NCI-H2227 treated with DMSO at 0.1 percent for 48 hours (cell line): ENCODE data around the gene GRPR.

Experiments
- DNase-seq: peaks from one replicate; lab custom pipeline; 2025; lab: John Stamatoyannopoulos, UW

GRPR gene

DNA sequence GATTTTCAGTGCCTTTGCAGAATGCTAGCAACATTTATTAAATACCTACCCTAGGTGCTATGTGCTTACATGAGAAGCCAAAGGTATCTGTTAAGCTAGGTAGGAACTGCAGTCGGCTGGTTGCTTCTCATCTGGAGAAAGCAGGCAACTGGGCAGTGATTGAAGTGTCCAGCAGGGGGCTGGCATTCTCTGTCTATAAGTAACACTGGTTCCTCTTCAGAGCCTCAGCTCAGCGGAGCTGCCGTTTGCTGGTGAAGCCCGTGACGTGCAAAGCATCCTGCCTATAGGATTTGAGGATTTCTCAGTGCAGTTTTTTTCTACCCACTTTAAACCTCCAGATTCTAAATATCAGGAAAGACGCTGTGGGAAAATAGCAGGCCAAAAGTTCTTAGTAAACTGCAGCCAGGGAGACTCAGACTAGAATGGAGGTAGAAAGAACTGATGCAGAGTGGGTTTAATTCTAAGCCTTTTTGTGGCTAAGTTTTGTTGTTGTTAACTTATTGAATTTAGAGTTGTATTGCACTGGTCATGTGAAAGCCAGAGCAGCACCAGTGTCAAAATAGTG lies at the start of gene GRPR:
Gene GRPR, plus strand, starts transcription at position 344 of the 565 bp plus-strand sequence. CDS start 389 bp downstream, outside the sequence.
- peak; percentile 79 for DNase-seq

DNA sequence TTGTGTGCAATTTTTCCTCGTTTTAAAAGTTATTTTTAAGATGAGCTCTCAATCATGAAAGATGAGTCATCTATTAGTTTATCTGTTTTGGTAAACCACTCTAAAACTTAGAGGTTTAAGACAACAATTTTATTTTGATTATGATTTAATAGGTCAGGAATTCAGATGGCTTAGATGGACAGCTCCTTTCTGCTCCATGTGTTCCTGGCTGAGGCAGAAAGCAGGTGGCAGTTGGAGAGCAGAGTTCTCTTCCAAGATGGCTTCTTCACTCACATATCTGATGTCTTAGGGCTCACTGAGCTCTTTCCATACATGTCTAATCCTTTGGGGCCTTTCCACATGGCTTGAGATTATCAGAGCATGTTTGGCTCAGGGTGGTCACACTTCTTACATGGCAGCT lies 48.3 kb upstream of the GRPR start:
- no peak for DNase-seq

DNA sequence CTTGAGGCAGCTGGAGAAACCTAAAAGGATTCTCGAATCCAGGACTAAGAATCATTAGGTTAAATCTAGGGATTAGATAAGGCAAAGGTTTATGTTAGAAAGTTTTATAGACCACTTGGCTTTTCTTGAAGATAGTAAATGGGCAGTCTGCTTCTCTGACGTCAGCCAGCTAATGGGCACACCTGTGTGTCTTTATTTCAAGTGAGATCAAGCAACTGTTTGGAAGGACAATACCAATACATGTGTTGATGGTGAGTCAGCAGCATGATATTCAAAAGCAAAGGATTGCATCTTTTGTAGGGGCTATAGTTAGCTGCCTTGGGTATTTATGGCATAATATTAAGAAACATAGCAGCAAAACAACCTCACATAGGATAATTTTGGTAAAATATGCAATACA lies 46.5 kb upstream of the GRPR start:
- DNase-seq: no peak

DNA sequence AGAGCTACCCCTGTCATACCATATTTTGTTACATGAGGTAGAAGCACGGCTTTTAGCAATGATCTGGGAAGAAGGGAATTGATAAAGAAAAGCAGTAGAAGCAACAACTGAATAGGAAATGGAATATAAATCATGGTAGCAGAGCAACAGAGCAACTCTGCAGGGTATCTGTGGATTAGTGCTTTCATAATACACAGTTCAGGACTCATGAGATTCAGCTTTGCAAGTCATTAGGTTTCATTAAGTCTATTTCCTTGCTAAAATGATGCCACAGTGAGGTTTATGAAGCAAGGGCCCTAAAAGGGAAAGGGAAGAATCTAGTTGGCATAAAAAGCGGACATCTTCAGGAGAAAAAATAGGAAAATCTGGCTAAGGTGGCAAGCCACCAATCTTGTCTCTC lies 45.6 kb upstream of the GRPR start:
- DNase-seq: no peak

DNA sequence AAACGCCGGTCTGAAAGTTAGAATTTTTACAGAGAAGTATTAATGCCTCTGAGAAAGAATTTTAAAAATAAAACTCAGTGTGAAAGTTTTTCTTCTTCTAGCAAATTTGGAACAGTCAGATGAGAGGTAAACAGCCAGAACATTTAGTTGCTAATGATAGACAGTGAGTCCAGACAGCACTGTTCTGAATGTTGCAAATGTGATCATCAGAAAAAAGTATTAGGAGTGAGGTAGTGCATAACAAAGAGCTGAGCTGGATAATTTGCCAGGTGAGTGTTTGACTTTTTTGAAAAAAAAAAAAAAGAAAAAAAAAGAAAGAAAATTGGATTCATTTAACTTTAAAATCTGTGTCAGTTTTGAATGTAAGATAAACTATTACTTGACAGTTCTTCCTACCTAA lies 42.0 kb upstream of the GRPR start:
- no peak for DNase-seq

DNA sequence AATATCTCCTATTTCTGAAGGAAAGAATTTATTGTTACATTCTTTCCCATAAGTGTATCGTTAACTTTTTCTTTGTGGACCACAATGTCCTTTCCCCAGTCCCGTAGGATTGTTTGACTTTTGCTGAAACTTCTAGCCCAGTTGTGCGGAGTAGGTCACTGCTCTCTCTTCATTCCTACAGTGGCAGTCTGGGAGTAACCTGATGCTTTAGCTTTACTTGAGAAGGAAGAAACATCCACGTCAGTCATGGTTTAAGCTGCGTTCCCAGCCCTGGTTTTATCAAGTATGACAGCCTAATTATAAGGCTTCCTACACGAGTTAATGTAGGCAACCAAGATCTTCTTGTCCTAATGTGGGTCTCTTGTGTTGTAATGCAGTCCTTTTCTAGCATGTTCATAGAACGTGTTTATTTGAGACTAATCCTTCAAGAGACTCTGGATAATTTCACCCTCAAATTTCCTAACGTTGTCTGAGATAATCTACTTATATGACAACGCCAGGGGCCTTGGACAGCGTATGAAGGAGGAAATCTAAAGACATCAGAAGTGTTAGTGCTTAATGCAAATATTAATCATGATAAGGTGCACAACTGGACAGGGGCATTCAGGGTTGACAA lies 40.8 kb upstream of the GRPR start:
- DNase-seq: no peak

DNA sequence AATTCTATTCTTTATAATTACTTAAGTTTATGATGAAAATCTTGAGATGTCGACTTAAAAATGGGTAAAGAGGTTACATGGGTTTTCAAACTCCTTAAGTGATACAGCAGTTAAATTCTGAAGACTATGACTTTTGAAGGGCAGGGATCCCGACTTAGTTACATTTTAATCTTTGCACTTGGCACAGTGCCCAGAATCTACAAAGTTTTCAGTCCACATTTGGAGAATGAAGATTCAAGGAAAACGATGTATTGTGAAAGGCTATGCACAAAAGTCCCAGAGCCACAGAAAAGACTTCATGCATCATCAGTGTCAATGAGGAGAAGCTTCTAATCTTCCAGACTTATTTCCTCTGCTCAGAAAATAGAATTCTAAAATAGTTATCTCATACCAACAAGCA lies 36.3 kb upstream of the GRPR start:
- no peak for DNase-seq

DNA sequence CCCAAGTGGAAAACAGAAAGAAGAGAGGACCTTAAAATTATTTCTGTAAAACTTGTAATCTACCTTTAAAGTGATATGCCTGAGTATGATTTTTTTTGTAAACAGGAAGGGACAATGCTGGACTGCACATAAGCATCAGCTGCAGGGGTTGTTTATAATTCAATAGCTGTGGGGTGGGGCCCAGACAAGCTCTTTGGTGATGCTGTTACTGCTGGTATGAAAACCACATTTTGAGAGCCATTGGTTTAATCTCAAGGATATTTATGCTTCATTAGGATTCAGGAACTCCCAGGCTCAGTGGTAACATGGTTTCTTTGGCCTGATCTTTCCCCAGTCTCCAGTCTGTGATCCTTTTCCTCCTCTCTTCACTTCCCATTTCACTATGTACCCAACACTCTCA lies 34.3 kb upstream of the GRPR start:
- no peak for DNase-seq

DNA sequence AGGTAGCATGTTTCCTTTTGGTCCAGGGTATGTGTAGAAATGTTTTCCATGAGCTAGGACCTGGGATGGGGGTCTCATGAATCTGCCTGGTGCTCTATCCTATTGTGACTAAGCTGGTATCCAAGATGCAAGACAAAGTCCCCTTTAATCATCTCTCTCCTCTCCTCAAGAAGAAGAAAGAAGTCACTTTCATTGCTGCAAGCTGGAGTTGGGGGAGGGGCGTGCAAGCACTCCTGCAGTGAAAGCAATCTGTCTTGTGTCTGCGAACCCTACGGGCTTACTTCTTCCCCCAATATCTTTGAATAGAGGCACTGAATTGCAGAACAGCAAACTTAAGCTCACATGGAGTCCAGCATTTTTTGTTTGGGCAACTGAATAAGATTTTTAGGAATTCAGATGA lies 27.2 kb upstream of the GRPR start:
- DNase-seq: no peak

DNA sequence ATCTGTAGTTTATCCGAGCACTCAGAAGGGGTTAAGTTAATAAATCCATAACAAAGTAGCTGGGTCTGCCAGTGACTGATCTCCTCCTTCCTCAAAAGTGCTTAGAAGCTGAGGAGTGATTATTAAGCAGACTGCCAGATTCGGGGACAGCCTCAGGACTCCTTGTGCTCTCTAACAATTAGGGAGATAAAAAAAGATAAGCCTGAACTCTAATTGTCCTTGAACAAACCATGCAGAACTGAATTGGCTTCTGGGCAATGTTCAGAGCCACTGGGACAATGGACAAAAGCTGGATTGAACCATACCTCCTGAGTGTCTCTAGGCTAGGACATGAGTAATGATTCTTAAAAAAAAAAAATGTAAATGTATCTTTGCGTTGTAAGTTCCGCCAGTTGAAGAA lies 22.7 kb upstream of the GRPR start:
- no peak for DNase-seq

DNA sequence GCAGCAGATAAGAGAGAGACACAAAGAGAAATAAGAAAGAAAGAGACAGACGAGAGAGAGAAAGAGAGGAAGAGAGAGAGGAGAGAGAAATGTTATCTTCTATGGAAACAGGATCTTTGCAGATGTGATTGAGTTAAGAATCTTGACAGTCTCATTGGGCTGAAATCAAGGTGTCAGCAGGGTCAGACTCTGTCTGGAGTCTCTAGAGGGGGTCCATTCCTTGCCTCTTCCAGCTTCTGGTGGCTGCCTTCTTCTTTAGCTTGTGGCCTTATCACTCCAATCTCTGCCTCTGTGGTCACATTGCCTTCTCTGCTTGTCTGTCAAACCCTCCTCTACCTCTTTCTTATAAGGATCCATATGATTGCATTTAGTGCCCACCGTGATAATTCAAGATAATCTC lies 21.8 kb upstream of the GRPR start:
- no peak for DNase-seq

DNA sequence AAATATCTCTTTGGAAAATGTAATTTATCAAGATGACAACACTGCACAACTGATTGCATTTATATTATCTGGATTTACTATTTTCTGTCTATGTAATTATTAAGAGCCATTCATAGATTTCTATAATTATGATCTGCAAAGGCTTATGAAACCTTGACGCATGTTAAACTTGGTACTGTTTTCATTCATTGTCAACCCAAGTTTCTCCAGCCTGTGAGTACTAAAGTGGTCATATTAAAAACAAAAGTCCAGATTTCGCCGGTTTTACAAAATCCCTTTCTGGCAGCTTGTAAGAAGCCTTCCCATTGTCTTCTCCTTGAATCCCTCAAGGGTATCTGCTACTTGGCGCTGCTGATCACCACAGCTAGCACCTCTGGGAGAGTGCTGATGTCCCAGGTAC lies 19.7 kb upstream of the GRPR start:
- no peak for DNase-seq

DNA sequence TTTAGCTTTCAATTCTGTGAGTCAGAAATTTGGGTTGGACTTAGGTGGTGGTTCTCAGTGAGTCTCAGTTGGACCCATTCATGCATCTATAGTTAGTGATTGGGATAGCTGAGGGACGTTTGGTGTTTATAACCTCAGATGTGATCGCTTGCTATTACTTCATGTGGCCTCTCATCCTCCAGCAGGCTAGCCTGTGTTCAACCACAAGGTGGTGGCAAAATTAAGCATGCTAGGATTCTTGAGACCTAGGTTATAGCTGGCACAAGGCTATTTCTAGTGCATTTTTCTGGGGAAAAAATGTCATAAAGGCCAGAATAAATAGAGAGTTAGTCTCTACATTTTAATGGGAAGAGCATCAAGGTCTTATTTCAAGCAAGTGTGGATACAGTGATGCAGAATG lies 10.9 kb upstream of the GRPR start:
- no peak for DNase-seq

DNA sequence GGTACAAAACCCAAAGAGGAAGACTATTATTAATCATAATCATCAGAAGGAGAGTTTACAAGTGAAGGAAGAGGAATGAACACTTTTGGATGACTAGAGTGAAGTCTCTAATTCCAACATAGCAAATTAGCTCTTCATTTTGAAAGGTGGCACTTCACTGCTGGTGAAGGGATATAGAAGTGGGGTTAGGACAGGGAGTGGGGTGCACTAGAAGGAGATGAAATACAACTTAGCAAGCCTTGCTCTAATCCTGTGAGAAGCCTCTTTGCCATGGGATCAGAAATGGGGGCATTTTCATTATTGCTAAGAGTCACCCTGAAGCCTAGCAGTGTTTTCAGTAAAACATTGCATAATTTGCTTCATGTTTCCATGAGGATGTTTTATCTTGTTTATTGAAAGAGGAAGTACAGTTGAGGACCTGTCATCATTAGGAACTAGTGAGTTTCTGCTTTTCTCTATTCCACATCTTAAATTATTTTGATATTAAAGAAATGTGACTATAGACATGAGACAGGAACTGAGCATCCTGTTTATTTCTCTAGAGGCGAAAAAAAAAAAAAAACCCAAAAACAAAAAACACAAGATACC lies 9.3 kb upstream of the GRPR start:
- DNase-seq: no peak

DNA sequence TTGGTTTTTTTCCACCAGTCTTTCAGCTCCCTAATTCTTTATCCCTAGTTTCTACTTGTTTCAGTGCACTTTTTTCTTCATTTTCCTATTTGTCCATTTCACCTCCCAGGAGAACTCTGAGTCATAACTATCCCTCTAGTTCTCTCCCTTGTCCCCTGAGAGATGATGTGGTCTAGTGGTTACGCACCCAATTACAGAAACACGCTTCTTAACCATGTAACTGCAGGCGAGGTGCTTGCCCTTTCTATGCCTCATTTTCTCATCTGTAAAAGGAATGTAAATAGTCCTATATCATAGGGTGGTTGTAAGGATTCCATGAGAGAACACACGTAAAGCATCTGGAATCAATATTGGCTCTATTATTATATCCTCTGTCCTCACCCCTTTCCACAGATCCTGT lies 8.8 kb upstream of the GRPR start:
- no peak for DNase-seq

DNA sequence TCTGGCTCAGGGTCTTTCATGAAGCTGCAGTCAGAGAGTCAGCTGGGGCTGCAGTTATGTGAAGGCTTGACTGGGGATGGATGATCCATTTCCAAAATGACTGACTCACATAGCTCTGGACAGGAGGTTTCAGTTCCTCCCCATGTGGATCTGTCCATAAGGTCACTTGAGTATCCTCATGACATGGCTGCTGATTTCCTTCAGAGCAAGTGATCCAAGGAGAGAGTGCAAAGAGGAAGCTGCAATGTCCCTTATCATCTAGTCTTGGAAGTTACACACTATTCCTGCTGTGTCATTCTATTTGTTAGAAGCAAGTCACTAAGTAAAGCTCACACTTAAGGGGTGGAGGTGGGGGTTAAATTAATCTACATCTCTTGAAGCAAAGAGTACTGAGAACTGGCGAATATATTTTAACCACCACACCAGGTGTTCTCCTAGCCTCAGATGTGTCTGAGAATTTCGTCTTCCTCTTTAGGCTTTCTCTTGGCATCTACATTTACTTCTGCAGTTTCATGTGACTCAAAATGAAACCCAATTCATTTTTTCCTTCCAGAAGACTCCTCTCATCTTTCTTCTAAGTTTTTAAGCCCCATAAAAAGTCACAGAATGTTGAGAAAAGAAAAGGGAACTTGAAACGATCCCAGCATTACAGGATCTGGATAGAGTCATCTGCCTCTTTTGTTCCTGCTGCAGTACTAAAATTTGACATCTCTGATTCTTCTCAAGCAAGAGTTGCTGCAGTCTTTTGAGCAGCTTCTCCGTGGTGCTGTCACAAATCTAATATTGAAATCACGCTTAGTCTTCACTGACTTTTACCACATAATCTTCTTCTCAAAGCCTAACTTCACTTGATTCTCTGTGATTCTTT lies 3.8 kb upstream of the GRPR start:
- no peak for DNase-seq

DNA sequence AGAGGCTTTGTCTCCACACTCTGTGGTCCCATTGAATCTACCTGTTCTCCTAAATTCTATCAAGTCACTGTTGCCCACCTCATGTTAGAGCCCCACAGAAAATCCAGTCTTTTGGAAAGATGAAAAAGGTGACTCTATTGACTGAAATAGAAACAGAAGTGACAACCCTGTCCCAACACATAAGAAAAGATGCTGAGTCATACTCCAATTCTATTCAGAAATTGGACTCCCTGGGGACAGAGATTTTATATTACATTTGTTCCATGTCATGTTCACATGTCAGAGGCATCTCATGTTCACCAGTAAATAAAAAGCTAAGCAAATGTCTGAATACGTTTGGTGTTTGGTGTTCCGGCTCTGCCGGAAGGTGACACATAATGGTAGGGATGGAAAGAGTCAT lies 2.9 kb upstream of the GRPR start:
- DNase-seq: no peak

DNA sequence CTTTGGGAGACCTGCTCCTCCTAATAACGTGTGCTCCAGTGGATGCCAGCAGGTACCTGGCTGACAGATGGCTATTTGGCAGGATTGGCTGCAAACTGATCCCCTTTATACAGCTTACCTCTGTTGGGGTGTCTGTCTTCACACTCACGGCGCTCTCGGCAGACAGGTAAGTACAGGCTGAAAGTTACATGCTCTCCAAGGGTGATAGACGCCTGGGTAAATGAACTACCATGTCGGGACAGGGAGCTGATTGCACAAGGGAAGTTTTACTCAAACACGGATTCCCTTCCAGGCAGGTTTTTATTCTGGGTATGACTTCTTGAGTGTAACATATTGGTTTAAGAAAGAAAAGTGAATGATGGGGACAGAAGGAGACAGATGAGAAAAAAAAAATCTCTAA lies 836 bp downstream of the GRPR start:
- DNase-seq: no peak

DNA sequence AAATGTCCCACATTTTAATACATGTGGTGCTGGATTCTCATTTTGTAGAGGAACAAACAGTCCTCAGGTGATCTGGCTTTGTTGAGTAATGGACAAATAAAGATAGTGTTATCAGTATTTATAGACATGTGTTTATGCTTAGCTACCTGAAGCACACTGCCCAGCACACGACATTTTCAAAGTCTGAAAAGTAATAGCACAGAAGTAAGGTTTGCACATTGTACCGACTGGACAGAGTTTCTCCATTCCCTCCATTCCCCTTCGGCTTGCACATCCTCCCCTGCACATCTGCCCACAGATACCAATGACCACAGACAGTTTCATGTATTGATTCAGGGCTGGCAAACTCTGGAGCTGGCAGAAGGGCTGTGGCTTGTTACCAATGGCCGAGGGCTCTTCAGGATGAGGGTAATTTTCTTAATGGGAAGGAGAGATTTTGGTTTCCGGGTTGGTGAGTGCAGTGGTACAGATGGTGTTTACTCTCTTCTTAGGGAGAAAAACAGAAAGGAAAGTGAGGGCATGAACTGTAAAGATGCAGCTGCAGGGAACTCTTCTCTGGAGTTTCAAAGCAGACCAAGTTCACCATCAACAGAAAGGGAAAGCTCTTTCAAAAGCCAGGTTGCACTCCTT lies 2.3 kb downstream of the GRPR start:
- DNase-seq: peak; percentile 7

DNA sequence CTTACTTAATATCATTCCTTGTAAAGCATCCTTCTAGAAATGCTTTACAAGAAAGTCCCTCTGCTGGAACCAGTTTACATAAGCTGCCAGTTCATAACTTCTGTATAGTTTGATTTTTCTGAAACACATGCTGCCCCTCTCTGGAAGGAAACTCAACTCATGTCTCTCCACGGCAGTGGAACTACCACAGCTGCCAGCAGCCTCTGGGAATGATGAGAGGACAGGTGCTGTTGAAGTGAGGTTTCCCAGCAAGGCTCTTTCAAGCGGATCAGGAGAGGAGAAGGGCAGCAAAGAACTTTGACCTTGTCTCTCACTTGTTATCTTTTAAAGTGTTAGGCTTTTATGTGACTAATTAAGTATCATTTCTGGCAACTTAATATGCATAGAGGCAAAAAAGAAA lies 7.3 kb downstream of the GRPR start:
- DNase-seq: no peak

DNA sequence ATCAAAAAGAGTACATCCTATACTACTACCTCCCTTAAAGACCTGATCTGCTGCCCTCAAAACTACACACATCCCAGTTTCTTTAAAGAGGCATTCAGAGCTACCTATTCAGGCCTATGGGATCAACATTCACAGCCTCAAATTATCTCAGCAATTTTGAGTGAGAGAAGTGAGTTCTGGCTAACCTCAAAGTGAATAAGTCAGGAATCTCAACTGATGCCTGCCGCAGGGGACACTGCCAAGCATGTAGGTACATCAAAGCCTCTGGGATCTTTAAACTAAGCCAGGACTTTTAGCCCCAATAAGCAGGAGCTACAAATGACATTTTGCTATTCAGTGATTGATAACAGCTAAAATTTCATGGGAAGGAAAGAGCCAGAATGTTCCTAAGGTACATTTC lies 11.6 kb downstream of the GRPR start:
- DNase-seq: no peak

DNA sequence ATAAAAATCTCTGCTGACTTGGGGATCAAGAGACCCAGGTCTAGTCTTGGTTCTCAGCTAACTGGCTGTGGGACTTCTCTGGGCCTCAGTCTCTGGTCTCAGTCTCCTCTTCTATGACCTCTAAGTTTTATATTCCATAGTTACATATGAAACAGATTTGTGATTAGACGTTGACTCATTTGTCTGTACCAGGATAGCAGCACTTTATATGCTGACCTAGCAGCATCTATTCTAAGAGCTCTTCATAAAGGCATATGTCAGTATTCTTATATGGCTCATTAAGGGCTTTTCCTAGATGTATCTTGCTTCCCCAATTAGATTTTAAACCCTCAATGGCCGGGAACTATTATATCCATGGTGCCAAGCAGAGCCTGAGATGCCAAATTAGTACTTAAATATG lies 12.7 kb downstream of the GRPR start:
- no peak for DNase-seq
